COLO829 (cell line): ENCODE data around the gene XPOT.

Experiments
- DNase-seq: peaks from one replicate; pipeline ENCODE4 v3.0.0; 2012; ENCODE audit warnings: low spot score

XPOT gene

GRCh38 chr12:64469455-64470142 is 65.4 kb downstream of the XPOT start:
- DNase-seq: no peak

DNA sequence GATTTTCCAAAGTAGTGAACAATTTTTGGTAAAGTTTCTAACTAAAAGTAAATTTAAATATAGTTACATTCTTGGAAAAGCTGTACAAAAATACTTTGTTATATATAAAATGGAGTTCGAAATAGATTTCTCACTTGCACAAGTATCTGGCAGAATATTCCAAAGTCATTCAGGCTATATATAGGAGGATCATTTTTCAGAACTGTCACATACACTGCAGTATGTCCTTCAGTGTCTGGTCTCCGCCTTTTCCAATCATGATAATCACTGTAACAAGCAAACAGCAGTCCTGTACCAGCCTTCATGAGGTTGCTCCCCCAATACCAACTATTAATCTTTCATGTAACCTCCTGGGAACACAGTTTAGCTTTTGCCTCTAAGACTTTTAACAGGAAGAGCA is 66.3 kb downstream of the XPOT start:
- DNase-seq: no peak

DNA sequence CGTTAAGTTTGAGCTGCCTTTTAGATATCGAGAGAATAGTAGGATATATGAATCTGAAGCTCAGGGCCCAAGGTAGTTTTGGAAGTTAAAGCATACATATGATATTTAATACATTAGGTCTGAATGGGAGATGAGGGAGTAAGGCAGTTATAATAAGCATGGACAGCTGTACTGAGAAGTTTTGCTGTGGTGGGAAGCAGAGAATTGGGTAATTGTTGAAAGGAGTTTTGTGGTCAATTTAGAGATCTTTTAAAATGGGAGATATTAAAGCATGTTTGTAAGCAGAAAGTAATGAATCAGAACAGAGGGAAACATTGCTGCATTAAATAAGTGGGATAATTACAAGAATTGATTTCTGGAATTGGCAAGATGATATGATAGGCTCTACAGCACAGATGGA is 69.0 kb downstream of the XPOT start:
- DNase-seq: no peak

GRCh38 chr12:64475518-64475917 is 71.3 kb downstream of the XPOT start:
- no peak for DNase-seq

- no peak for DNase-seq
Measured at GRCh38 chr12:64476844-64477243, 72.7 kb downstream of the XPOT start.

GRCh38 chr12:64478661-64479060 is 74.5 kb downstream of the XPOT start:
- DNase-seq: no peak

DNA sequence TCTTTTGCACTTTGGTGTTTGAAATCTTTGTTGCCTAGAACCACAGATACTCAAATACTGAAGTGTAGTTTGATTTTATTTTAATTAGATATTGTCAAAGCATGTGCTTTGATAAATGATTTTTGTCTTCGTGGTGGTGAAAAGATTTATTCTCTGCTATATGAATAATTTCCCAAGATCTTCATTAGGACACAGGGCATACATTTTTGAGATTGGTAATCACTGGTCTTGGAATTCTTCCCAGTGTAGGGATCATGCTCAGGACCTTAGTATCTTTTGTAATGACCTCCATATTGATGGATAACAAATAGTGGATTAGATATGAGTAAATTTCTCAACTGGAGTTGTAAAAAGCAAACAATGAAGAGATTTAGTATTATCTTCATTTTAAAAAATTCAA is 76.0 kb downstream of the XPOT start:
- DNase-seq: no peak

DNA sequence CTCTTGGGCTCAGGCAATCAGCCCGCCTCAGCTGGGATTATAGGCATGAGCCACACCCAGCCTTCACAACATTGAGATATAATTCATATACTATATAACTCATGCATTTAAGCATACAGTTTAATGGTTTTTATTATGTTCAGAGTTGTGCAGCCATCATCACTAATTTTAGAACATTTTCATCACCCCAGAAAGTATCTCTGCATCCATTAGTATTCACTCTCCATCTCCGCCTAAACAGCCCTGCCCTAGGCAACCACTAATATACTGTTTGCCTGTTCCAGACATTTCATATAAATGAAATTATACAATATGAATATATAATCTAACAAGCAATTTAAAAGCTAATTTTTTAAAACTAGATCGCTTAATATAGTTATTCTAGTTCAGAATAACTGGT is 82.5 kb downstream of the XPOT start:
- no peak for DNase-seq

DNA sequence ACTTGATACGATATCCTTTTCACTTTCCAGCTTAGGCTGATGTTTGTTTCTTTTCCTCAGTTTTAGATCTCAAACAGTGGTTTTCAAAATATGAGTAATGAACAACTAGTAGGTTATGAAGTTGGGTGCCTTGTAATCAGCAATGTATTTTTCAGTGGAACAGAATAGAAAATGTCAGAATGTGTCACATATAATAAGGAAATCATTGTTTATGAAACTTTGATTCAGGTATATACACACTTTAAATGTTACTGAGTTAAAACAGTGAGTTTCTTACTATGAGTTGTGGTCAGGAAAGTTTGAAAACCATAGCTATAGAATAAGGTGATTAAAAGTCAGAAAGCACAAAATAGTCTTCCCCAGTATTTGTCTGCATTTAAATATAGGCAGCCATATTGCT is 87.5 kb downstream of the XPOT start:
- DNase-seq: no peak

- no peak for DNase-seq
Measured at GRCh38 chr12:64493513-64493912, 89.3 kb downstream of the XPOT start.

- DNase-seq: no peak
Measured at GRCh38 chr12:64494998-64495729, 91.0 kb downstream of the XPOT start.

GRCh38 chr12:64496839-64497400 is 92.7 kb downstream of the XPOT start:
- no peak for DNase-seq

DNA sequence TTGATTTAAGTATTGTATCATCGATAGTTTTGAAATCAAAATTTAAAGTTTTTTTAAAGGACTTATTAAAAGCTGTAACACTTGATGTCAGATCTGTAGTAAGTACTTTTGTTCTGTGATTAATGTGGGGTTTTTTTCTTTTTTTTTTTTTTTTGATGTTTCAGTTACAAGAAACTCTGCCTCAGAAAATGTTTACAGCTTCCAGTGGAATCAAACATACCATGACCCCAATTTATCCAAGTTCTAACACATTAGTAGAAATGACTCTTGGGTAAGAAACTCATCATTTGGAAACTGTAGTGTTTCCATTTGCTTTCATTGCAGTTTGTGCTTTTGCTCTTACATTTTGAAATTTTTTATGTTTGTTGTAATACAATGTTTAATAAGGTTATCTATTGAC is 93.3 kb downstream of the XPOT start:
- DNase-seq: no peak

DNA sequence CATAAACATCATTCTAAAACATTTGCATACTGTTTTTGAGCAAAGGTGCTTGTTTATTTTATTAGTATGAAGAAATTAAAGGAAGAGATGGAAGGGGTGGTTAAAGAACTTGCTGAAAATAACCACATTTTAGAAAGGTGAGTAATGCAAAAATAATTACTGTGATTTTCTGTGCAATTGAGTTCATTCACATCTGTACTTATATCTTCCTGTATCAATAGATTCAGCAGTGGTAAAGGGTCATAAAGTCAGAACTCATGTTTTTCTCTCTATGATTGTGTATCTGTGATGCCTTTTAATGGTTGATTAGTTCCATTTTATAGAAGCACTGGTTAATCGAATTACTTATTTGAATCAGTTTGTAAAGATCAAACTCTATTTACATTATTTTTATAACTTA is 93.7 kb downstream of the XPOT start:
- DNase-seq: no peak

DNA sequence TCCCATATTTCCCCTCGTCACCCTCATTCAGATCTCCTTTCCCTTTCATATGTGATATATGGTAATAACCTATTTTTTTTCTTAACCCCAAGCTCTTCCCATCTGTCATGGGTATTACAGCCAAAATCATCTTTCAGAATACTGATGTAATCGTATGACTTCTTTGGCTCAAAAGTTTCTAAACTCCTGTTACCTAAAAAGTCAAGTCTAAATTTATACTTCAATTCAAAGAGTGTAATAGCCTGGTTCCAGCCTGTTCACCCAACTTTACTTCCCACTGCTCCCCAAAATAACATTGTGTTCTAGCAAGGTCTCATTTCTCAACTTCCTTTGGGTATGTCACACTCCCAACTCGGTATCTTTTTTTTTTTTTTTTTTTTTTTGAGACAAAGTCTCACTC is 96.2 kb downstream of the XPOT start:
- DNase-seq: no peak
